Transverse colon (tissue), 4 donors: ENCODE results near the gene CWH43. TPM values are rescaled to one million over a fixed set of nuclear protein-coding genes. Genes with fewer than 3 reads are reported as not detected.
"Not testable (repeated sequence)": the region's sequence is repeated elsewhere in the genome, so short reads cannot be mapped to it uniquely, and the experiment has no call there.

Experiments
- DNase-seq: peaks from one replicate; pipeline ENCODE4 v3.0.0-alpha.2; 2019
- H3K27ac ChIP-seq, 4 donors: fragments of 200-600 bp; sonication (generic); 2 replicates each; pipeline ENCODE4 v1.5.1; 2016 to 2018; ENCODE audit warnings: inconsistent platforms in 4 of 4
- H3K27me3 ChIP-seq: fragments of 200-600 bp; sonication (generic); 2 replicates; pipeline ENCODE4 v1.5.1; 2017; ENCODE audit warnings: inconsistent platforms
- H3K36me3 ChIP-seq, 4 donors: fragments of 200-600 bp; sonication (generic); 2 replicates each; pipeline ENCODE4 v1.5.1; 2017 to 2019; ENCODE audit warnings: inconsistent platforms in 4 of 4
- H3K4me1 ChIP-seq, 4 donors: fragments of 200-600 bp; sonication (generic); 2 replicates each; pipeline ENCODE4 v1.5.1; 2017 to 2020; ENCODE audit warnings: inconsistent platforms in 4 of 4
- H3K4me3 ChIP-seq, 4 donors: fragments of 200-600 bp; sonication (generic); 1 replicate in 1 of 4; 2 replicates in 3 of 4; pipeline versions ENCODE4 v1.5.1 to v1.6.1; 2017 to 2019; ENCODE audit warnings: inconsistent platforms in 4 of 4
- H3K9me3 ChIP-seq, 2 donors: fragments of 200-600 bp; sonication (generic); 2 replicates each; pipeline ENCODE4 v1.5.1; 2017 to 2019; ENCODE audit warnings: inconsistent platforms in 2 of 2
- WGBS, 2 donors: methylation state at CpG; one replicate each; pipeline ENCODE4 v1.1.5; 2018; ENCODE audit warnings: low coverage in 1 of 2; 5-methylcytosine and 5-hydroxymethylcytosine counted together
- in situ Hi-C, 4 donors: fragments of 200-750 bp; cut with MboI; loops; one replicate each; pipeline versions ENCODE4 v1.15.0 to v1.15.1; 2017; ENCODE audit warnings: low sequenced_read_pairs in 3 of 4, low pct_ligation_motif_present in 1 of 4, low pct_unique_long_range_greater_than_20kb in 1 of 4
- intact Hi-C: fragments of 100-400 bp; cut with DNase I; formaldehyde crosslinking; loops from one replicate; pipeline ENCODE4 v1.15.1; 2023; ENCODE audit warnings: low total_unique reads
- total RNA-seq, 4 donors: library from RNA; depleted of rRNA; stranded (reverse); fragments of >200 nt; gene quantifications; one replicate each; pipeline ENCODE4 v1.1.0, GENCODE V29; 2016

Gene CWH43
- total RNA-seq, 4 donors from 2014 or later: 13.5 to 43.3 (median 34.8) TPM

GRCh38 chr4:49099831-49100444, 113.9 kb downstream of the CWH43 start:
- H3K36me3 ChIP-seq, DNase-seq, H3K4me1 ChIP-seq, H3K4me3 ChIP-seq, H3K27me3 ChIP-seq, H3K27ac ChIP-seq, in situ Hi-C loops, intact Hi-C loops: not testable (repeated sequence)
- H3K9me3 ChIP-seq: peaks cover 10 to 11% of the 10 kb centered on the region in 2 donors
- 65 to 74% methylated on average over 13 to 16 of the region's 16 CpGs for WGBS, 2 donors

GRCh38 chr4:49102344-49102898, 116.3 kb downstream of the CWH43 start:
- H3K4me1 ChIP-seq, H3K4me3 ChIP-seq, in situ Hi-C loops, H3K27me3 ChIP-seq, H3K27ac ChIP-seq, H3K36me3 ChIP-seq, DNase-seq: not testable (repeated sequence)
- WGBS, 2 donors: 59 to 65% methylated on average over 7 to 9 of the region's 9 CpGs
- H3K9me3 ChIP-seq: peaks cover 10 to 14% of the 10 kb centered on the region in 2 donors
- intact Hi-C loops: loop anchor here (2.0 kb wide), 1 partner anchor 18 kb away; no protein-coding TSS in a partner anchor

DNA sequence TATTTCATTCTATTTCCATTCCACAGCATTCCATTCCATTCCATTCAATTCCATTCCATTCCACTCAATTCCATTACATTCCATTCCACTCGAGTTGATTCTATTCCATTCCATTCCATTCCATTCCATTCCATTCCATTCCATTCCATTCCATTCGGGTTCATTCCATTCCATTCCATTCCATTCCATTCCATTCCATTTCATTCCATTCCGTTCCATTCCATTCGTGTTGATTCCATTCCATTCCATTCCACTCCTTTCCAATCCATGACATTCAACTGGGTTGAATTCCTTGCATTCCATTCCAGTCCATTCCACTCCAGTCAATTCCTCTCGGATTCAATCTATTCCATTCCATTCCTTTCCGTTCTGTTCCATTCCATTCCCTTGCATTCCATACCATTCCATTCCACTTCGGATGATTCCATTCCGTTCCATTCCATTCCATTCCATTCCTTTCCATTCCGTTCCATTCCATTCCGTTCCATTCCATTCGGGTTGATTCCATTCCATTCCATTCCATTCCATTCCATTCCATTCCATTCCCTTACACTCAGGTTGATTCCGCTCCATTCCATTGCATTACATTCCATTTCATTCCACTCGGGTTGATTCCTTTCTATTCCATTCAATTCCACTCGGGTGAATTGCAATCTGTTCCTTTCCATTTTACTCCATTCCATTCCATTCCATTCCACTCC, 117.5 kb downstream of the CWH43 start:
- H3K27ac ChIP-seq, H3K4me1 ChIP-seq, DNase-seq, in situ Hi-C loops, H3K27me3 ChIP-seq, H3K9me3 ChIP-seq, H3K36me3 ChIP-seq, H3K4me3 ChIP-seq: not testable (repeated sequence)
- intact Hi-C loops: loop anchor here (2.0 kb wide), 1 partner anchor 17 kb away; no protein-coding TSS in a partner anchor
- WGBS, 2 donors: 51 to 69% methylated on average over 12 to 14 of the region's 14 CpGs

- intact Hi-C loops, H3K4me3 ChIP-seq, H3K4me1 ChIP-seq, H3K27ac ChIP-seq, H3K36me3 ChIP-seq, in situ Hi-C loops, DNase-seq, H3K27me3 ChIP-seq: not testable (repeated sequence)
- 52 to 60% methylated on average over 16 to 17 of the region's 17 CpGs for WGBS, 2 donors
- peaks cover 4 to 11% of the 10 kb centered on the region in 2 donors for H3K9me3 ChIP-seq
Measured at GRCh38 chr4:49104231-49104930, 118.3 kb downstream of the CWH43 start.

- H3K4me3 ChIP-seq, DNase-seq, H3K27ac ChIP-seq, H3K36me3 ChIP-seq, H3K4me1 ChIP-seq, intact Hi-C loops, H3K27me3 ChIP-seq, in situ Hi-C loops: not testable (repeated sequence)
- H3K9me3 ChIP-seq: peaks cover 0 to 12% of the 10 kb centered on the region in 2 donors
- WGBS, 2 donors: 67 to 71% methylated on average over 11 of the region's 11 CpGs
Measured at GRCh38 chr4:49105248-49105904, 119.3 kb downstream of the CWH43 start.

GRCh38 chr4:49107262-49107661, 121.2 kb downstream of the CWH43 start:
- DNase-seq, H3K36me3 ChIP-seq, H3K4me3 ChIP-seq, intact Hi-C loops, H3K27ac ChIP-seq, H3K27me3 ChIP-seq, H3K4me1 ChIP-seq, in situ Hi-C loops: not testable (repeated sequence)
- 59 to 67% methylated on average over 6 of the region's 6 CpGs for WGBS, 2 donors
- H3K9me3 ChIP-seq: peaks cover 0 to 12% of the 10 kb centered on the region in 2 donors

GRCh38 chr4:49108183-49108978, 122.3 kb downstream of the CWH43 start:
- DNase-seq, H3K4me1 ChIP-seq, H3K4me3 ChIP-seq, in situ Hi-C loops, H3K36me3 ChIP-seq, H3K27me3 ChIP-seq, intact Hi-C loops, H3K27ac ChIP-seq, H3K9me3 ChIP-seq: not testable (repeated sequence)
- WGBS, 2 donors: 55 to 61% methylated on average over 16 of the region's 17 CpGs

GRCh38 chr4:49109567-49110166, 123.6 kb downstream of the CWH43 start:
- intact Hi-C loops, H3K27ac ChIP-seq, DNase-seq, H3K4me1 ChIP-seq, H3K4me3 ChIP-seq, H3K9me3 ChIP-seq, H3K27me3 ChIP-seq, in situ Hi-C loops, H3K36me3 ChIP-seq: not testable (repeated sequence)
- WGBS, 2 donors: 50 to 54% methylated on average over 10 of the region's 10 CpGs

DNA sequence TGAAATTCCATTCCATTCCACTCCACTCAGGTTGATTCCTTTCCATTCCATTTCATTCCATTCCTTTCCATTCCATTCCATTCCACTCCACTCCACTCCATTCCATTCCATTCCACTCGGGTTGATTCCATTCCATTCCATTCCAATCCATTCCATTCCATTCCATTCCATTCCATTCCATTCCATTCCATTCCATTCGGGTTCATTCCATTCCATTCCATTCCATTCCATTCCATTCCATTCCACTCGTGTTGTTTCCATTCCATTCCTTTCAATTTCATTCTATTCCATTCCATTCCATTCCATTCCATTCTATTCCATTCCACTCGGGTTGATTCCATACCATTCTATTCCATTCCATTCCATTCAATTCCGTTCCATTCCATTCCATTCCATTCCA, 124.5 kb downstream of the CWH43 start:
- peaks cover 0 to 17% of the 10 kb centered on the region in 2 donors for H3K9me3 ChIP-seq
- H3K27me3 ChIP-seq, in situ Hi-C loops, H3K4me1 ChIP-seq, DNase-seq, intact Hi-C loops, H3K27ac ChIP-seq, H3K36me3 ChIP-seq, H3K4me3 ChIP-seq: not testable (repeated sequence)
- 67 to 68% methylated on average over 5 of the region's 5 CpGs for WGBS, 2 donors
